HG03520 (cell line): ENCODE data around the gene WDFY4.

Experiments
- ATAC-seq: cut with Tn5 transposase; IDR thresholded peaks from one replicate; pipeline ENCODE4 v1.9.1; 2021; ENCODE audit warnings: mild to moderate bottlenecking, moderate library complexity; ENCODE audit not compliant: unreplicated experiment

WDFY4 gene

DNA sequence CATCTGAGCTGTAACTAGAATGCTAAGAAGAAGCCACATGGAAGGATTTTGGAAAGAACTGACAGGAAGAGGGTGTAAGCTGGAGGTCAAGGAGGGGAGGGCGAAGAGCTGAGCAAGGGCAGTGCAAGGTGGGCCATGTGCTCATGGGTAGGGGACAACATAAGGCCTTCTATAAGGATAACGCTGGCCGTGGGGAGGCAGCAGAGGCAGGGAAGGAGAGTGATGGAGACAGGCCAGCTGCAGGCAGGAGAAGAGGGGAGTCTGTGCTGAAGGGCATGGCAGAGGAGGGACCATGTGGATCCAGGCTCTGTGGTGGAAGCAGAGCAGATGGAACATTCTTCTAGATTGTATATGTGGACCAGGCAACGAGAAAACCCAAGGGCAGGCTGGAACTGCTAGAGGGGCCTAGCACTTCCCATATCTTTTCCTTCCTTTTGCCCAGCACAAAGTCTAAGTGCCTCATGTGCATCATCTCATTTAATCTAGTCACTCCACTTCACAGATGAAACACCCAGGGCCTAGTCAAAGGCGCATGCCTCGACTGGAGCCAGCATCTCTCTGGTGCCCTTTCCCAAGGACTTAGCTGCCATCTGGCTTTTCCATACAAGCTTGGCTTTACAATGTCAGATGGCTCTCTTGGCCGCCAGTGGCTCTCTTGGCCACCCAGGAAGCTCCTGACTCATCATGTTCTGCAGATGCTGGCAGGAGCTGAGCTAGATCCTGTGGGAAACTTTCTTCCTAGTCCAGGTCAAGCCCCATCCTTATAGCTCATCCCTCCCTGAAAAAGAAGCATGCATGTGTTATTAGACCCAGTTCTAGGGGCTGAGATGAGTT, 248.4 kb downstream of the WDFY4 start:
- ATAC-seq = no peak

DNA sequence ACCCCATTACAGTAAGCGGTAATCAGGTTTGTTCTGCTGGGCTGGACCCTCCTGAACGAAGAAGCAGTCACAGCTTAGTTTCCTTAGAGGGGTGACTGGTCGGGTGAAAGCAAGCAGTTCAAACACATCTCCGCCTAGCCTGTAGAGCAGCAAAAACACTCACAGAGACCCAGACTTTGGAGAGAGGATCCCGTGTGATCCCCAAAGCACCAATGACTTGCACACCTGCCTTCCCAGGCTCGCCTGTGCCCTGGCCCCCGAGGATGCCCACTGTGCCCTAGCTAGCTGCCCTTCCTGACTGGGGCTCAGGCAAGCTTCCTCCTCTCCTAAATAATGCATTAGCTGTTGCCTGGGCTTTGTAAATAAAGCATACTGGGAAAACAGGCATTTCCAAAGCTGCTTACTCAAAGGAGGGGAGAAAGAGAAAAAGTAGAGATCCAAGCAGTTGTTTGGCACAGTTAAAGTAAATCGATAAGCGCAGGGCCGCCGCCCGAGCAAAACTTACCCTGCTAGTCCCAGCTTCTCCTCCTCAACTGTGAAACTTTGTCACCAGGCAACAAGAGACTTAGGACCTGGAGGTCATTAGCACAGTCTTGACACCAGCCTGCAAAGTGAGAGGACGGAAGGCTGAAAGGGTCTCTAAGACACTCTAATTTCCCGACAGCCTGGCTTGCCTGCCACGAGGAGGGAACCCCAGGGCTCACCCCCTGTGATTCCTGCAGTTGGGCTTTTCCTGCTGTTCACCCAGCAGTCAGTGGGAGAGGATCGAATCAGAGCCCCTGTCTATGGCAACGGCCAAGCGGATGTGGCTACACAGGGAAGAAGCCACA, 250.2 kb downstream of the WDFY4 start:
- ATAC-seq = no peak

DNA sequence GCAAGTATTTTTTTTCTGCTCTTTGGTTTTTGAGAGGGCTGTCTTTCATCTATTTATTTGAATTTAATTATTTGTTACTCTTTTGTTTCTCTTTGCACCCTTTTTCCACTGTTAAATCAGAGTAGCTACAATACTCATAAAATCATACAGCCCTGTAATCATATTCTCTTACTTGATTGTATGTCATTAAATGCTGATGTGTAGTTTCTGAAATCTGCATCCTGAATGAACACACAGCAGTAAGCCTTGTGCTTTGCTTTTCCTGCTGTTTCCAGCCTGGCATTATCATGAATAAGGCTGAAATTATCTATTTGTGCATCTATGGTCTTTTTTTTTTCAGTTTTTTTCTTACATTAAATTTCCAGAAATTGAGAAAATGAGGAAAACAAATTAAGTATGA, 250.9 kb downstream of the WDFY4 start:
- no peak for ATAC-seq

DNA sequence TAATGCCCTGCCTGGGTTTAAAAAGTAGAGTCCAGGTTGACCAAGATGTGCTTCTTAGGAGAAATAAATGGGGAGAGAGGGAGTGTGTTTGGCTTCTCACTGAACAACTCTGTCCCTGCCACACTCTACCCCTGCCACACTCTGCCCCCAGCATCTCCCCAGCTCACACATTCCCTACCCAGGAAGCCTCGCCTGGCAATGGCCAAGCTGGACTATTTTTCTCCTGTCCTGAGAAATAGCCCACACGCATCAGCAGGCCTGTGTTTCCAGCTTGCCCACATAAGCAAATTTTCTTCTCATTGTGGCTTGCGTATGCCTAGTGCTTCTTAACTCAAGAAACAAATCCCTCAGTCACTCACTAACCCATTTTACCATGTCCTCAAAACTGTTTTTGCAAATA, 253.1 kb downstream of the WDFY4 start:
- no peak for ATAC-seq

DNA sequence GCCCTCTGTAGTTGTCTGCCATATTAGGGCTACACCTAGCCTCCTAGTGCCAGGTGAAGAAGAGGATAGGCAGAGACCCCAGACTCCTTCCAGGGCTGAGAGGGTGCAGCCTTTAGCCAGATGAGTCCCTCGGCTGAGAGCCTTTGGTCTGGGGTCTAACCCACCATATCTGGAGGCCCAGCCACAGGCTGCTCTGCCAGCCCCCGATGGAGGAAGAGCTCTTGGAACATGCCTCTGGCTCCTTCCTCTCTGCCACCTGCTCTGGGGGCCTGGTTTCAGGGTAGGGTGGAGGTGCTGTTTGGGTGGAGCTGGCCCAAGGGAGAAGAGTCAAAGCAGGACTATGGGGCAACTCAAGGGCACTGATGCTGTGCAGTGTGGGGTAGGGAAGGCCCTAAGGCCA, 253.6 kb downstream of the WDFY4 start:
- ATAC-seq = no peak

- ATAC-seq = no peak
These were observed 254.4 kb downstream of the WDFY4 start for GRCh38 chr10:48938990-48939536.

GRCh38 chr10:48939790-48940325, 255.2 kb downstream of the WDFY4 start, which contains the start of gene LRRC18:
TSS of gene LRRC18 (minus strand) at chr10:48939840. CDS start at chr10:48914155, 25,685 bp downstream.
- ATAC-seq = no peak

DNA sequence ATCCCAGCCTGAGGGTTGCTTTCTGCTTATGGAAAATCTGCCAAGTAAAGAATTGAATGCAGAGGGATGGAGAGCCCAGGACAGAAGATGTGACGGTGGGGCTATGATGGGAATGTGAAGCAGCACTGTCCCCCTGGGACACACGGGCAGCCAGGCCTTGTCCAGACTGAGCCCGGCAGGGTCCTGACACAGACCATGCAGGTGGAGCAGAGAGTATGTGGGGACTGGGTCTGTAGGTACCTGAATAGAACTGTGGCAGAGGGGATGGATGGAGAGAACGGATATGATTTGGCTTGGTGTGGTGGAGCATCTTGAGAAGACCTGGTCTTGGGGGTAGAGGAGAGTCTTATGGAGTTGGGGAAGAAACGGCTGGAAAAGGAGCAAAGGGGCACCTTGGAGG, 255.7 kb downstream of the WDFY4 start:
- ATAC-seq = no peak

DNA sequence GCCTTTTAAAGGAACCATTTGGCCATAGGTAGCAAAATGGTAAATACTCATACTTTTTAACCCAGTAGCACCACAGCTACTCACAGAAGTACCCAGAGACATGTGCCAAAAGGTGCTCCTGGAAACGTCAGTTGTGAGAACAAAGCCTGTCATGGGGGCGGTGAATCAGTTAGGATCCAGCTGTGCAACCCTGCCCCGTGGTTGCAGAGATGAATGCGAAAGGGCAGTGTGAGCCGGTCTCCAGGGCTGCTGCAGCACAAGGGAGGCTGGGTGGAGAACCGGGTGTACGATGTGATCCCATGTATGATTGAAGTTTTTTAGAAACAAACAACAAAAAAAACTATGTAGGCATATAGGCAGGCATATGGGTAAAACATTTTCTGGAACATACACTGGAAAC, 256.3 kb downstream of the WDFY4 start:
- ATAC-seq = no peak

DNA sequence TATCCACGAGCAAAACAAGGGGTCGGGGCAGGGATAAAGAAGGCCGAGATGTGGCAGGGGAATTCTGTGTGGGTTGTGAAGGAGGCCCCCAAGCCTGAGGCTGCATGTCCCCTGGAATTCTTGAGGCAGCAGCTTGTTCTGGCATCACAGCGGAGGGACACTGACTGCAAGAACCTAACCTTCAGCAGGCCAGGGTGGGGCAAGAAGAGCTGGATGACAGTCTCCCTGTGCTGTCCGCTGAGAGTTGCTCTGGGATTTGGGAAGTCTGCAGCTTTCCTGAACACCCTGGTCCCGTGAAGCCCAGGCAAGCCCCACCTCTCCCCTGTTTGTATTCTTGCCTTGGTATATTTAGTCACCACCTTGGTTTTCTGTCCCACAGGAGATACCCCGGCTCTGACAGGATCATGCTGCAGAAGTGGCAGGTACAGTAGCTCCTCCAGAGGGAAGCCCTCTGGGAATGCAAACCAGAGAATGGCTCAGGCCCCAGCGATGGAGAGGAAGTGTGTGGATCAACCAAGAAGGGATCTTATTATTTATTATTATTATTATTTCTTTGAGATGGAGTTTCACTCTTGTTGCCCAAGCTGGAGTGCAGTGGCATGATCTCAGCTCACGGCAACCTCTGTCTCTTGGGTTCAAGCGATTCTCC, 256.9 kb downstream of the WDFY4 start:
- ATAC-seq = no peak

GRCh38 chr10:48943096-48943495, 258.4 kb downstream of the WDFY4 start:
- ATAC-seq = no peak

DNA sequence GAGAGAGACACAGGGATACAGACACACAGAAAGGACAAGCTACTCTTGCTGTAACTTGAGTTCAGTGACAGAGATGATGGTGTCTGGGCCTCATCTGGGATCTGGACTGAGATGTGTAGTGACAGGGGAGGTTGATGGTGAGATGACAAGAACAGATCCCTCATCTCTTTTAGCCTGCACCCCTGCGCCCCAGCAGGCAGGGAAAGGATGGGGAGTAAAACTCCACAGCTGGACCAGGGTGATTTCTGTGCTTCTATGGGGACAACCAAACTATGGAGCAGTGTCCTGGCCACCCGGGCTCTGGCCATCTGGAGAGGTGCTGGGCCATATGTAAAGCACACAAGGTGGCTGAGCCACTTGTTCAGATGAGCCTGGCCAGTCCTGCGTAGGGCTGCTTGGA, 259.5 kb downstream of the WDFY4 start:
- ATAC-seq = no peak

GRCh38 chr10:48945441-48946130, 260.9 kb downstream of the WDFY4 start:
- no peak for ATAC-seq

DNA sequence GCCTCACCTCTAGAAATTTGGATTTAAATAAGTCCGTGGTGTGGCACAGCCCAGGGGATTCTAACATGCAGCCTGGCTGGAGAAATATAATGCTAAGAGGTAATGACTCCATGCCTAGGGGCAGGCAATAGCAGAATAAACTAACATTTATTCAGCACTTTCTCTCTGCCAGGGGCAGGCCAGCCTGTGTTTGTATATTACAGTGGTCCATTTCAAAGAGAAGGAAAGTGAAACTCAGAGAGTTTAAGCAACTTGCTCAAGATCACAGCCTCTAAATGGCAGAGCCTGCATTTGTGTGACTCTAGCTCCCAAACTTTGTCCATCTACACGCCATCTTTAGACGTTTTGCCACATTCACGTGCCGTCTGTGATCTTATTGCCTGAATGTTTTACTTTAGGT, 261.7 kb downstream of the WDFY4 start:
- ATAC-seq = no peak

DNA sequence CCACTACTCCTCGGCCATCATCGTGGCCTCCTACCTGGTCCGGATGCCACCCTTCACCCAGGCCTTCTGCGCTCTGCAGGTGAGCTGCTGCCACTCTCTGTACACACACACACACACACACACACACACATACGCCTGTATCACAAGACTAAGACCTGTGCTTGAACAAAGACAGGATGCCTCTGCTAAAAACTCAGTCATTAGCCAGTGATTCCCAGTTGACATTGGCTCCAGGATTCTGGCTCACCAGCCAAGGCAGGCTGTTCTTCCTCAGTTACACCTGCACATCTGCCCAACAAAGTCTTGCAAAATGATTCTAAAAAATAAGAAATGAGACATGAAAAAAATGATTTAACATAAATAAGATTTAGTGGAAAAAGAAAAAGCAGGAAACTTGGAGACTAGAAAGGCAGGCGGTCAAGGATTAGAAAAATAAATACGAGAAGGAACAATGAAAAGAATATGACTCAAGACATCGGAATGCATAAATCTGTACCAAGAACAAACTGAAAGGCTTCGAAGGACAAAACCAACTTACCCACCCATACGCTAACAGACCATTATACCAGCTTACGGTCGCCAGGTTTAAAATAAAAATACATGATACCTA, 262.3 kb downstream of the WDFY4 start:
- ATAC-seq = no peak

GRCh38 chr10:48947690-48948469, 263.2 kb downstream of the WDFY4 start:
- no peak for ATAC-seq

DNA sequence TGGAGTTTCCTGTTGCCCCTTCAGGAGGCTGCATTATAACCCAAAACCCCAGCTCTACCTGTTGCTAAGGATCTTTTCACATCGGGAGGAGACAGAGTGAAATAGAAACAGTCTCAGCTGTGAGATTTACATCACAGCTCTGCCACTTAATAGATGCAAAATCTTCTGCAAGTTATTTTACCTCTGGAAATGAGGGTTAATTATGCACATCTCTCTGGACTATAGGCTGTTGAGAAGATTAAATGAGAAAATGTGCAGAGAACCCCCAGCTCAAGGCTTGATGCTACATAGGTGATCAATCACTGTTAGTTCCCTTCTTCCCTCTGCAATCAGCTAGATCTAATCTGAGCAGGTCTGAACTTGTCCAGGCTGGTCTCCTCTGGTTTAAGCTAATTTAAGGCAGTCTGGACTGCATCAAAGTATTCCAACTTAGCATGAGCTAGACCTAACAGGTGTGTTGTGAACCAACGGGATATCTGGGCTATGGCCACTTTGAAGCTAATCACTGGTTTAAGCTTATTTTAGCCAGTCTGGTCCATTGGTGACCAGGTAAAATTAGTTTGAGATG, 263.9 kb downstream of the WDFY4 start:
- ATAC-seq = no peak

DNA sequence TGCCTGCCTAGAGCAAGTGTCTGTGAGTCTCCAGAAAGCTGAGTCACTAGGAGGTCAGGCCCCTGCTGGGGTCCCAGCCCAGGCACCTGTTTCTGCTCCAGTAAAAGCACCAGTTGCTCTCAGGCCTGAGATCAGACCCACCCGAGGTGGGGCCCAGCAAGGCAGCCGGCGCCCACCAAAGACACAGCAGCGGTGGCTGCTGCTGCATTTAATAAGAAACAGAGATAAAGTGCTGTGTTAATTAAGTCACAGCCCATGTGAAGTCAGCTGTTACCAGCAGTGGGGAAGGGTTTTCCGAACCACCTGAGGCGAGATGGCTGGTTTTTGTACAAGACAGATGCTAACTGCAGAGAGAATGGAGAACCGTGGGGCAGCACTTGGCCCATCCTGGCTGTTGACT, 267.0 kb downstream of the WDFY4 start:
- no peak for ATAC-seq
